ENCODE measurements around the gene ARIH1. TPM values are rescaled to one million over a fixed set of nuclear protein-coding genes. Genes with fewer than 3 reads are reported as not detected.

ARIH1 gene
- total and polyA plus RNA-seq, 2 experiments from 2014 or later = 24.5 to 29.5 TPM

DNA sequence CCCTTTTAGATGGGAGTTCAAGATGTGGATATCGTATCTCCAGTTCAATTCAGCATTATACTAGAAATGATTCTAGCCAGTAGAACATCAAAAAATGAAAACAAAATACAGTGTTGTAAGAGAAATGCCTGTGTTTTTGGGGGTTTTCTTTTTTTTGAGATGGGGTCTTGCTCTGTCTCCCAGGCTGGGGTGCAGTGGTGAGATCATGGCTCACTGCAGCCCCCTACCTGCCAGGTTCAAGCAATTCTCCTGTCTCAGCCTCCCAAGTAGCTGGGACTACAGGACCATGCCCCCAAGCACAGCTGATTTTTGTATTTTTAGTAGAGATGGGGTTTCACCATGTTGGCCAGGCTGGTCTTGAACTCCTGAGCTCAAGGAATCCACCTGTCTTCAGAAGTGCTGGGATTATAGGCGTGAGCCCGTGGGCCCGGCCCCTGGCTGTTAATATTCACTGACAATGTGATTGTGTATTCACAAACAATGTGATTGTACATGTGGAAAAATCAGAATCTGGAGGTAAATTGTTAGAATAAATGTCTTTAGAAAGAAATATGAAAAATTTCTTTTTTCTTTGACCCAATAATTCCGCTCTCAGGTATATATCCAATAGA, 59.0 kb downstream of the ARIH1 start:
- H4K20me1 ChIP-seq (ENCODE audit: insufficient read depth) = no peaks in the 10 kb centered on the region
- 0 out of 2 replicates have a peak, but pooled peaks cover 7% of the 10 kb centered on the region for H3K4me1 ChIP-seq (ENCODE audit: insufficient read depth)
- in situ Hi-C loops (cut with MboI) = no loop called here
- peaks cover 97% of the 10 kb centered on the region for H3K79me2 ChIP-seq (ENCODE audit: insufficient read depth)
- H3K36me3 ChIP-seq (ENCODE audit: low read depth) = no peaks in the 10 kb centered on the region; the same call in 1 of the 2 replicates
- no peak overlapping the region for H3K4me3 ChIP-seq
- H3K9ac ChIP-seq = no peak overlapping the region
- DNase-seq = no peak
- no peaks in the 10 kb centered on the region; the same call in 1 of the 2 replicates for H3F3A ChIP-seq (ENCODE audit: insufficient read depth)
- WGBS, 2 experiments (ENCODE audit: low coverage in 1 of 2, low lambda C conversion rate in 2 of 2, missing lambda C conversion rate in 2 of 2) = 97 to 98% methylated on average over 5 of the region's 5 CpGs
- H2AFZ ChIP-seq = no peak overlapping the region
- no peak overlapping the region for H3K4me2 ChIP-seq (ENCODE audit: unreplicated experiment)
- TF ChIP-seq EZH2 (IDR thresholded peaks at IDR 0.05; ENCODE audit: insufficient read depth, poor library complexity, severe bottlenecking) (no peak), EZH2phosphoT487 (IDR thresholded peaks at IDR 0.05; ENCODE audit: insufficient read depth, low read depth) (no peak)
- no peaks in the 10 kb centered on the region for H3K9me3 ChIP-seq (ENCODE audit: low read depth)
- no peak overlapping the region for H3K27ac ChIP-seq
- H3K9me2 ChIP-seq (ENCODE audit: insufficient read depth) = no peaks in the 10 kb centered on the region
- H3K27me3 ChIP-seq (replicated peaks; ENCODE audit: insufficient read depth) = no peaks in the 10 kb centered on the region

DNA sequence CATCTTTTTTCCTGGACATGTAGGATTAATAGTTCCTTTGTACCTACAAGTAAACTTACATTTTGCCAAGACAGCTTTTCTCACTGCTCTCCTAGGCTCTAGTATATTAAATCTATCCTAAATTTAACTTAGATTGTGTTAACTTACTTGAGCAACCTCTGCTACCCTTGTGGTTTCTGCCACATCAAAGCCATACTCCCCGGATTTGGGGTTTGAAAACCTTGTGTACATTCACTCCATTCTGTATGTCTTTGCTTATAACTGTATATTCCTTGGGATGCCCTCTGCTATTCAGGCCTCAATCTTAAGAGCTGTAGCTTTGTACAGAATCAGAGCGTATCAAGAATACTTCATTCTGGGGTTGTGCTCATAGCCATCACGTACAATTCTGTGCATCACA, 60.4 kb downstream of the ARIH1 start:
- no peaks in the 10 kb centered on the region for H4K20me1 ChIP-seq (ENCODE audit: insufficient read depth)
- H2AFZ ChIP-seq = no peak overlapping the region
- no peak for DNase-seq
- no peak overlapping the region for H3K27ac ChIP-seq
- H3K79me2 ChIP-seq (ENCODE audit: insufficient read depth) = peaks cover 97% of the 10 kb centered on the region
- no peaks in the 10 kb centered on the region for H3K9me3 ChIP-seq (ENCODE audit: low read depth)
- no peaks in the 10 kb centered on the region for H3K9me2 ChIP-seq (ENCODE audit: insufficient read depth)
- in situ Hi-C loops (cut with MboI) = no loop called here
- no peak overlapping the region for H3K4me3 ChIP-seq
- H3F3A ChIP-seq (ENCODE audit: insufficient read depth) = no peaks in the 10 kb centered on the region; the same call in 1 of the 2 replicates
- H3K36me3 ChIP-seq (ENCODE audit: low read depth) = no peaks in the 10 kb centered on the region; the same call in 1 of the 2 replicates
- 0 out of 2 replicates have a peak, but pooled peaks cover 7% of the 10 kb centered on the region for H3K4me1 ChIP-seq (ENCODE audit: insufficient read depth)
- no peaks in the 10 kb centered on the region for H3K27me3 ChIP-seq (replicated peaks; ENCODE audit: insufficient read depth)
- no peak overlapping the region for H3K4me2 ChIP-seq (ENCODE audit: unreplicated experiment)
- WGBS, 2 experiments (ENCODE audit: low coverage in 1 of 2, low lambda C conversion rate in 2 of 2, missing lambda C conversion rate in 2 of 2) = 98% methylated on average over 3 of the region's 3 CpGs
- H3K9ac ChIP-seq = no peak overlapping the region
- TF ChIP-seq EZH2 (IDR thresholded peaks at IDR 0.05; ENCODE audit: insufficient read depth, poor library complexity, severe bottlenecking) (no peak), EZH2phosphoT487 (IDR thresholded peaks at IDR 0.05; ENCODE audit: insufficient read depth, low read depth) (no peak)

DNA sequence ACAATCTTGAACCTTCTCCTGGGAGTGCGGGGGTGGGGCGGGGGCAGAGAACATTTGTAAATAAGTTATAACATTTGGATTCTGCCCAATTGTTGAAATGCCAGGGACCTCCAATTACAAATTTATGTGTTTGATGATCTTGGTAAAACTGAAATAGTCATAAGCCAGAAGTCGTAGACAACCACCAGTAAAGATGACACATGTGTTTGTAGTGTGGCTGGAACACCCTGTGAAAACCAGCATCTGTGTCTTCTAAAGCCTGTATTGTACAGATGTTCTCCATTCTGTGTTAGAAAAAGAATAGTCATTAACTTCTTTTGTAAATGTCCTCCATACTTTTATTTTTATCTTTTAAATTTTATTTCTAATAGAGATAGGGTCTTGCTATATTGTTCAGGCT, 61.8 kb downstream of the ARIH1 start:
- Histone ChIP-seq H3K27me3 (replicated peaks; ENCODE audit: insufficient read depth) (no peaks in the 10 kb centered on the region), H3K79me2 (ENCODE audit: insufficient read depth) (peaks cover 97% of the 10 kb centered on the region), H3K9ac (no peak overlapping the region), H3K27ac (no peak overlapping the region), H3K4me2 (ENCODE audit: unreplicated experiment) (no peak overlapping the region), H3K9me2 (ENCODE audit: insufficient read depth) (no peaks in the 10 kb centered on the region), H3K4me1 (ENCODE audit: insufficient read depth) (0 out of 2 replicates have a peak, but pooled peaks cover 7% of the 10 kb centered on the region), H2AFZ (no peak overlapping the region), H3K4me3 (no peak overlapping the region), H3K36me3 (ENCODE audit: low read depth) (peaks cover under 1% of the 10 kb centered on the region; the same call in 1 of the 2 replicates), H3F3A (ENCODE audit: insufficient read depth) (no peaks in the 10 kb centered on the region; the same call in 1 of the 2 replicates), H4K20me1 (ENCODE audit: insufficient read depth) (no peaks in the 10 kb centered on the region), H3K9me3 (ENCODE audit: low read depth) (no peaks in the 10 kb centered on the region)
- in situ Hi-C loops (cut with MboI) = no loop called here
- 30 to 52% methylated on average over 3 of the region's 3 CpGs for WGBS, 2 experiments (ENCODE audit: low coverage in 1 of 2, low lambda C conversion rate in 2 of 2, missing lambda C conversion rate in 2 of 2)
- DNase-seq = peak; percentile 23
- no peak for TF ChIP-seq EZH2phosphoT487 (IDR thresholded peaks at IDR 0.05; ENCODE audit: insufficient read depth, low read depth)
- TF ChIP-seq EZH2 (IDR thresholded peaks at IDR 0.05; ENCODE audit: insufficient read depth, poor library complexity, severe bottlenecking) = no peak

DNA sequence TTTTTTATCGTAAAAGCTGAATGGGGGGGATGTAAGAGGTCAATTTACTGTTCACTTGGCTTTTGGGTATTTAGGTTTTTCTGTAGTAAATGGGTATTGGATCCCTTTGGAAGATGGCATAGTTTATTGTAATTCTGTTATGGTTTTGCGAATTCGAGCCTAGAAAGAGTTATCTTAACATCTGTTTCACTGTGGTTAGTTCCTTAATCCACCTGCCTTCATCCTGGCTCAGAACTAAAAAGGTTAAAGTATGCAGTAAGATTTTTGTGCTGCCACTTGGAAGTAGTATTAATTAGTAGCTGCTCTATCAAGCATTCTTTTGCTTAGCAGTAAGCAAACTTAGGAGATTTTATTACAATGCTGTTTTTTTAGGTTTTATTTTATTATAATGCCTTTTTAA, 62.4 kb downstream of the ARIH1 start:
- Histone ChIP-seq H3K9me2 (ENCODE audit: insufficient read depth) (no peaks in the 10 kb centered on the region), H3K27ac (no peak overlapping the region), H3F3A (ENCODE audit: insufficient read depth) (no peaks in the 10 kb centered on the region; the same call in 1 of the 2 replicates), H4K20me1 (ENCODE audit: insufficient read depth) (no peaks in the 10 kb centered on the region), H3K4me3 (no peak overlapping the region), H3K27me3 (replicated peaks; ENCODE audit: insufficient read depth) (no peaks in the 10 kb centered on the region), H3K79me2 (ENCODE audit: insufficient read depth) (peaks cover 97% of the 10 kb centered on the region), H3K4me2 (ENCODE audit: unreplicated experiment) (no peak overlapping the region), H3K9me3 (ENCODE audit: low read depth) (no peaks in the 10 kb centered on the region), H3K36me3 (ENCODE audit: low read depth) (peaks cover 6% of the 10 kb centered on the region), H2AFZ (no peak overlapping the region), H3K4me1 (ENCODE audit: insufficient read depth) (0 out of 2 replicates have a peak, but pooled peaks cover 7% of the 10 kb centered on the region), H3K9ac (no peak overlapping the region)
- TF ChIP-seq EZH2 (IDR thresholded peaks at IDR 0.05; ENCODE audit: insufficient read depth, poor library complexity, severe bottlenecking) (no peak), EZH2phosphoT487 (IDR thresholded peaks at IDR 0.05; ENCODE audit: insufficient read depth, low read depth) (no peak)
- DNase-seq = no peak
- WGBS, 2 experiments (ENCODE audit: low coverage in 1 of 2, low lambda C conversion rate in 2 of 2, missing lambda C conversion rate in 2 of 2) = 92 to 96% methylated on average over 3 of the region's 3 CpGs
- in situ Hi-C loops (cut with MboI) = no loop called here
